Measurements from ENCODE around the gene PSENEN.

PSENEN gene

GRCh38 chr19:35745328-35746086 is at the start of gene PSENEN, which contains the start of gene U2AF1L4:
PSENEN (plus strand) TSS chr19:35745651; CDS start chr19:35745931, 280 bp downstream.
U2AF1L4 (minus strand) TSS chr19:35745418; CDS start chr19:35745391, 27 bp downstream.
- DNase-seq = peak; percentile 97

GRCh38 chr19:35695895-35696422 is 49.5 kb upstream of the PSENEN start:
- DNase-seq = no peak

DNA sequence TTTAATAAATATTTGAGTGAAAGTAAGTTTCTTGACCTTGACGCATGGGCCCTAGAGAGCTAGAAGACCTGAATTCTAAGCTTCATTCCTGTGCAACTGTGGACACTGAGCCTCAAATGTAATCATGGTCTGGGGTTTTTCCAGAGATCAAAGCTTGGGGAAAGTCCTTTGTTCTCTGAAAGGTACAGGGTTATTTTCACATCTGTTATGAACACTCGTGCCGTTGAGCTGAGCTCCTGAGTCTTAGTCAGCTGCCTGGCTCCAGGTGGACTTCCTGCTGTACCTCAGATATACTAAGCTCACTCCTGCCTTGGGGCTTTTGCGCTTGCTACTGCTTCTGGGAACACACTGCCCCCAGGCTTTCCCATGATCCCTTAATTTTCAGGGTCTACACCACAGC is 48.6 kb upstream of the PSENEN start:
- DNase-seq = no peak

DNA sequence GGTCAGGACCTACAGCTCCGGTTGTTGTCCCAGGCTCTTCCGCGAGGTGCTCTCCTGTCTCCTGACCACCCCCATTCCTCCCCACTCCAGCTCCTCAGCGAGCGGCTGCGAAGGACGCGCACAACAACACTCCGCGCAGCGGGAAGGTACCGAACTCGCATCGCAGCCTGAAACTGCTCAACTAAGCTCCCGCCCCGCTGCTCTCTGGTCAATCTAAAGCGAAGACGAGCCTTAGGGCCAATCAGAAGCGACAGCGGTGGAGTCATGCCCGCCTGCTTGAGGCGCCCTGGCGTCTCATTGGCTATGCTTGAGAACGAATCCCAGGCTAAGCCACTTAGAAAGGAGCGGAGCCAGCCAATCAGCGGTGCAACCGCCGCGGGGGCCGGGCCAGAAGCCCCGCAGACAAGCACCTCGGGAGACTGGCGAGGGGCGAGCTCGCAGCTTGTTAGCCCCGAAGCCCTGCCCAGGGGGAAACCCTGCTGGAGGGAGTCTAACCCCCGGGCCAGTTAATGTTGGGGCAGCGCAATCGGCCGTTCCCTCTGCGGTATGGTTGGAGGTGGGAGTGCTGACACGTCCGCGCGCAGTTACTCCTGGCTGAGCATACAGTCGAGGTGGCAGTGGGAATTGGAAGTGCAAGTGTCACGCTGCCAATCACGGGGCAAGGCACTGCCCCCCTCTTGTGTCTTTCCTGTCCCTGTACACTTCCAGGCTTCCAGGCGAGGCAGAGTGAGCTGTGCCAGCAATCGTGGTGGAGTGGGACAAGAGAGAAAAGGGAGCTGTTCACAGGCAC is 43.0 kb upstream of the PSENEN start:
- peak; percentile 69 for DNase-seq

GRCh38 chr19:35703343-35703742 is 42.1 kb upstream of the PSENEN start:
- no peak for DNase-seq

DNA sequence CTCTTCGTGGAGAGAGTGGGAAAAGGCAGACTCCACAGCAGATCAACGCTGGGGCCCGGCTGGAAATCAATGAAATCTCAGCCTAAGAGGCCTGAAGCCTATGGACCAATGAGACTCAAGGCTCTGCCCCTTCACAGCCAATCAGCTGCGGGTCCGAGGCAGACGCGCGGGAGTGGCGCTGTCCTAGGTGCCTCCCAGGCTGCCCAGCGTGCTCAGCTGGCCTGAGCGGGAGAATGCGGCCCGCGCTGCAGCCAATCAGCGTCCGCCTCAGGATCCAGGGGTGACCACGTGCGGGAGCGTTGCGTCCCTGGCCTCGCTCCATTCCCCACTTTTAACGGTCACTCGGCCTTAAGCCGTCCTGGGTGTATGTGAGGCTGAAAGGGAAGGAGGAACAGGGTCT is 41.2 kb upstream of the PSENEN start, which contains the start of gene ZBTB32:
Gene ZBTB32, plus strand, starts transcription at position 341 of the 400 bp plus-strand sequence. CDS start 10,069 bp downstream, outside the sequence.
- no peak for DNase-seq

DNA sequence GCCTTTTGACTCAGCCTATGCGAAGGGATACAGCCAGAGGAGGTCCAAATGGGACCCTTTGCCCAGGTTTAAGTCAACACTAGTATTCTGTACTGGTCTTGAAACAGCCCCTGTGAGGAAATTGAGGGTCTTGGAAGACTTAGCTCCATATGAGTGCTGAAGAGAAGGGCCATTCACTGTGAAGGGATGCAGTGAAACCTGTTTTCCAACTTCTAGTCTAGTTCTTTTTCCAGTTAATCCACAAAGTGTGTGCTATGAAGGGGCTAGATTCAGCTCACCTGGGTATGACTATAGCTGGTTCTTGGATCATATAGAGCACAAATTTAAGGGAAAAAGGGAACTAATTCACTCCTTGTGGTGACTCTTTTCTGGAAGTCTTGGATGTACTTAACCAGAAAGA is 37.1 kb upstream of the PSENEN start:
- no peak for DNase-seq

DNA sequence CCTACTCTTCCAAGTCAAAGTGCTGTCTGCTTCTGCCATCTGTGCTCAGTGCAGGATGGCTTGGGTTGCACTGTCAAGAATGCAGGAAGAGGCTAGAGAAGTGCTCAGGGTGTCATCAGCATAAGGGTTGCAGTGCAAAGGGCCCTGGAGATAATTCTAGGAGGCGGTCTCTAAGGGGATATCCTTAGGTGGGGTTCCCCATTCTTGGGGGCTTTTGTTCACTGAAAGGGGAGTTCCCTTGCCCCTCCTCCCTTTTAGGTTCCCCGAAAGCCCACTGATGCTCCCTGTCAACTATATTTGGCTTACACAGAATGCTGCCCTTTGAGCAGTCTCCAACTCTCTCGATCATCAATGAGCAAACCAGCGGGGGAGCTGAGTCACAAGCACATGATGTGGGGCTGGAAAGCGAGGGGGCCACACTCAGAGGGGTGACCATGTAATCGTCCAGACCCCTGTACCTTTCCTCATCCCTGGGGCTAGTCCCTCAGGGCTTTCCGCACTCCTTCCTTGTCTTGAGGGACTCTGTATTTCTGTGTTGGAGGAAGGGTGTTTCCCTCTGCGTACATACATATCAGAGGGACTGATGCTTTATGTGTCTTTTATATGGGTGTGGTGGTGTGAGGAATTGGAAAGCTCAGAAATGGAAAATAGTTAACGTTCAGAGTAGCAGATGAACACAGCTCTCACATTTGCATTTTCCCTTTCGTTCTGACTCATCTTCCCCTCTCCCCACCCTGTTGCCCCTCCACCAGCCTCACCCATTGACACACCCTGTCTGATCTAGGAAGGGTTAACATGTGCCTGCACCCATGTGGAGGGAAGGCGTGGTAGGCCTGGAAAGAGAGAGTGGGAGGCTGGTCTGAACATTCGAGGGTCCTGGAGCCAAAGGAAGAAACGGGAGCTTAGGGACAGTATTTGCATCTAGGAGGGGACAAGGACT is 34.4 kb upstream of the PSENEN start:
- DNase-seq = no peak

- no peak for DNase-seq
Measured at GRCh38 chr19:35712567-35713505, 32.6 kb upstream of the PSENEN start.

- DNase-seq = no peak
Measured at GRCh38 chr19:35713506-35713850, 32.0 kb upstream of the PSENEN start.

- no peak for DNase-seq
Measured at GRCh38 chr19:35713904-35714495, 31.5 kb upstream of the PSENEN start.

DNA sequence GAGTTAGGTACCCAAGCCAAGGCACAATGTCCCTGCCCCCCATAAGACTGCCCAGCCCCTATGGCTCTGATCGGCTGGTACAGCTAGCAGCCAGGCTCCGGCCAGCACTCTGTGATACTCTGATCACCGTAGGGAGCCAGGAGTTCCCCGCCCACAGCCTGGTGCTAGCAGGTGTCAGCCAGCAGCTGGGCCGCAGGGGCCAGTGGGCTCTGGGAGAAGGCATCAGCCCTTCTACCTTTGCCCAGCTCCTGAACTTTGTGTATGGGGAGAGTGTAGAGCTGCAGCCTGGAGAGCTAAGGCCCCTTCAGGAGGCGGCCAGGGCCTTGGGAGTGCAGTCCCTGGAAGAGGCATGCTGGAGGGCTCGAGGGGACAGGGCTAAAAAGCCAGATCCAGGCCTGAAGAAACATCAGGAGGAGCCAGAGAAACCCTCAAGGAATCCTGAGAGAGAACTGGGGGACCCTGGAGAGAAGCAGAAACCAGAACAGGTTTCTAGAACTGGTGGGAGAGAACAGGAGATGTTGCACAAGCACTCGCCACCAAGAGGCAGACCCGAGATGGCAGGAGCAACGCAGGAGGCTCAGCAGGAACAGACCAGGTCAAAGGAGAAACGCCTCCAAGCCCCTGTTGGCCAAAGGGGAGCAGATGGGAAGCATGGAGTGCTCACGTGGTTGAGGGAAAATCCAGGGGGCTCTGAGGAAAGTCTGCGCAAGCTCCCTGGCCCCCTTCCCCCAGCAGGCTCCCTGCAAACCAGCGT is 30.7 kb upstream of the PSENEN start:
- no peak for DNase-seq

DNA sequence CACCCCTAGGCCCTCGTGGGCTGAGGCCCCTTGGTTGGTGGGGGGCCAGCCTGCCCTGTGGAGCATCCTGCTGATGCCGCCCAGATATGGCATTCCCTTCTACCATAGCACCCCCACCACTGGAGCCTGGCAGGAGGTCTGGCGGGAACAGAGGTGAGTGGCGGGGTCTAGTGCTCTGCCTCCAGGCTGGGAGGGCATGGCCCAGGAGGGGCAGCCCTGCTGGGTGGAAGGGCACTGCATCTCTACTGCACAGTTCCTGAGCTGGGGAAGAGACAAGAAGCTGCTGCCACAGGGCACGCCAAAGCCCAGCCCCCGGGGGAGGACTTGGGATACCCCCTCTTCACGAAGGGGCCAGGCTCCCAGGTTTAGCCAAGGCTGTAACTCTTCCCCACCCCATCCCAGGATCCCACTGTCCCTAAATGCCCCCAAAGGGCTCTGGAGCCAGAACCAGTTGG is 30.1 kb upstream of the PSENEN start:
- no peak for DNase-seq

GRCh38 chr19:35715981-35716800 is 29.3 kb upstream of the PSENEN start:
- no peak for DNase-seq

DNA sequence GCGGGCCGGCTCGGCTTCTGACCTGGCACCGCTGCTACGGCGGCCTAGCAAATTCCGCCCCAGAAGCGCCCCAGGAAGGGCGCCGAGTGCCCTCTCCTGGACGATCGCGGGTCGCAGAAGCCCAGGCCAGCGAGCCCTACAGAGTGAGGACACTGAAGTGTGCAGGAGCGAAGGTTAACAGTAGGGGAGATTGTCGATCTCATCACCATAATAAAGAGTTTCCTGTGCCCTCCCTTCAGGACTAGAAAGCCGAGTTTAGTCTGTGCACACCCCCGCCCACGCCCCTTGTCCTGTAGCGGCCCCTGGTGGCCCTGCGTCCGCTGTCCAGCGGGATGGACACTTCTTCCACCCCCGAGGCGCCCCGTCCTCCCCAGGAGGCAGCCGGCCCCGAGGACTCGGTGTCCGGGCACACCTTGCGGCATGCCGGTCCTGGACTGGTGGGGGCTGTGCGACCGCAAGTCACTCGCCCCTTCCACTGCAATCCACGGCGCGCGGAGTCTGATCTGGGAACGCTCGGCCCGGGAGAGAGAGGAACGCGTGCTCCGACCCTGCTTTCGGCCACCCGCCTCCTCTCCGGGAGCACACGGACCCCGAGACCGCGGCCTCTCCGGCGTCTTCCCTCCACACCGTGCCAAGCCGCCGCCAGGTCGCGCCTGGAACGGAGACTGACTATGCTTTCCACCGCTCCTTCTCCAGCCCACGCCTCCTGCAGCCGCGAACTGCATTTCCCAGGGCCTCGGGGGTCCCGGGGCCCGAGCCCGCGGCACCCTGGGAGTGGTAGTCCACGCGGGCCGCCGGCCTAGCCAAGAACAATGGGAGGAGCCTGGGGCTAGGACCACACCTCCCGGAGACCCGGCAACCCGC is 28.4 kb upstream of the PSENEN start:
- DNase-seq = peak; percentile 79

DNA sequence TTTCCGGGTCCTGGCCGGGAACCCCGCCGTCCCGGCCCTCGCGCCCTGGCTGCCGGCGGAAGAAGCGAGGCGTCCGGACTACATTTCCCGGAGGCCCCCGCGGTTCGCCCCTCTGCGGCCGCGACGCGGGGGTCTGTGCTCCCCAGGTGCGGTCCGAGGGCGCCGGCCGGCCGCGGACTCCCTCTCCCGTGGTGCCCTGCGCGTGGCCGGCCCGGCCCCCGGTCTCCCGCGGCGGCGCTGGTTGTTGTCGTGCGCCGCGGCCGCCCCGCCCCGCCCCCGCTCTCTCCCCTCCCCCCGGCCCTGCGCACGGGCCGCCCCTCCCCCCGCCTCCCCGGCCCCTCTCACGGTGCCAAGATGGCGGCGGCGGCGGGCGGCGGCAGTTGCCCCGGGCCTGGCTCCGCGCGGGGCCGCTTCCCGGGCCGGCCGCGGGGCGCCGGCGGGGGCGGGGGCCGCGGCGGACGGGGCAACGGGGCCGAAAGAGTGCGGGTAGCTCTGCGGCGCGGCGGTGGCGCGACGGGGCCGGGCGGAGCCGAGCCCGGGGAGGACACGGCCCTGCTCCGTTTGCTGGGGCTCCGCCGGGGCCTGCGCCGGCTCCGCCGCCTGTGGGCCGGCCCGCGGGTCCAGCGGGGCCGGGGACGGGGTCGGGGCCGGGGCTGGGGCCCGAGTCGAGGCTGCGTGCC is 27.6 kb upstream of the PSENEN start, which contains the start of gene KMT2B:
Gene KMT2B, plus strand, starts transcription at position 339 of the 680 bp plus-strand sequence. Its CDS starts 16 bp downstream, at position 355.
- peak; percentile 94 for DNase-seq

GRCh38 chr19:35718345-35719041 is 27.0 kb upstream of the PSENEN start:
- no peak for DNase-seq

Measured in T1000 (cell line).